HCT116 (cell line): Measurements from ENCODE around the gene CLSTN3. TPM values are rescaled to one million over a fixed set of nuclear protein-coding genes. Genes with fewer than 3 reads are reported as not detected.

ENCODE experiments used
- ATAC-seq: fragments of 200-7000 bp; cut with Tn5 transposase; 2 replicates; pipeline ENCODE4 v1.9.1; 2020; ENCODE audit warnings: mild to moderate bottlenecking, moderate library complexity
- BruUV-seq: library from RNA; stranded (reverse); fragments of 400-500 nt; replicated peaks from 2 replicates; lab custom pipeline; 2021; lab: Mats Ljungman, UMichigan
- CTCF ChIA-PET: fragments of 300-600 bp; sonication (Branson Sonifier 250); formaldehyde crosslinking; loops from one replicate; lab custom pipeline; 2021; ENCODE audit warnings: antibody characterized with exemption; lab: Charles Lee
- POLR2A ChIA-PET: fragments of 300-600, 350-600 bp; sonication (Branson Sonifier 250); formaldehyde crosslinking; loops from one replicate; lab custom pipeline; 2021; ENCODE audit warnings: antibody characterized with exemption; lab: Charles Lee
- RAD21 ChIA-PET, 2 experiments: fragments of 300-600 bp; sonication (Branson Sonifier 250); formaldehyde crosslinking; loops; one replicate each; lab custom pipeline; 2023; ENCODE audit warnings: low total read pairs in 2 of 2; ENCODE audit not compliant: uncharacterized antibody in 2 of 2, unreplicated experiment in 2 of 2, low non-redundant PET in 1 of 2; lab: Charles Lee
- DNase-seq: peaks from one replicate; pipeline ENCODE4 v3.0.0-alpha.2; 2010; ENCODE audit warnings: low read depth, low spot score
- H2AFZ ChIP-seq: fragments of 200-600 bp; shearing (Covaris generic), sonication (generic); 2 replicates; pipeline ENCODE4 v1.6.1; 2017; ENCODE audit warnings: low read depth, mixed run types, mixed read lengths, antibody characterized with exemption, low read length; ENCODE audit not compliant: poor library complexity, severe bottlenecking
- H3K27ac ChIP-seq: 2 replicates; pipeline ENCODE4 v1.5.1; 2012; ENCODE audit warnings: low read depth, low read length
- H3K27me3 ChIP-seq: fragments of 200-600 bp; sonication (generic); 2 replicates; pipeline ENCODE4 v1.6.1; 2016; ENCODE audit warnings: mixed run types, low read length, mixed read lengths; ENCODE audit not compliant: insufficient read depth
- H3K36me3 ChIP-seq, 2 experiments: fragments of 200-500 bp in 1 of 2; fragments of 200-600 bp in 1 of 2; sonication (Bioruptor generic) in 1 of 2; sonication (generic) in 1 of 2; 2 replicates each; pipeline versions ENCODE4 v1.5.1 to v1.6.1; 2014 to 2016; ENCODE audit warnings: low read length in 2 of 2, inconsistent platforms in 1 of 2, mixed read lengths in 1 of 2, mixed run types in 1 of 2; ENCODE audit not compliant: insufficient read depth in 2 of 2, control insufficient read depth in 1 of 2
- H3K4me1 ChIP-seq, 2 experiments: fragments of 200-600 bp in 1 of 2; sonication (generic) in 1 of 2; 2 replicates each; pipeline versions ENCODE4 v1.5.1 to v1.6.1; 2012 to 2017; ENCODE audit warnings: low read length in 2 of 2, inconsistent platforms in 1 of 2, mild to moderate bottlenecking in 1 of 2, mixed read lengths in 1 of 2, mixed run types in 1 of 2, moderate library complexity in 1 of 2; ENCODE audit not compliant: insufficient read depth in 2 of 2, control insufficient read depth in 1 of 2
- H3K4me2 ChIP-seq: fragments of 200-600 bp; sonication (generic); 2 replicates; pipeline ENCODE4 v1.6.1; 2017; ENCODE audit warnings: mixed run types, low read length, mixed read lengths
- H3K4me3 ChIP-seq, 2 experiments: fragments of 200-600 bp in 1 of 2; sonication (generic) in 1 of 2; replicated peaks in 1 of 2; 2 replicates each; pipeline ENCODE4 v1.5.1; 2011 to 2016; ENCODE audit warnings: low read length in 2 of 2, control low read depth in 1 of 2, low read depth in 1 of 2, mild to moderate bottlenecking in 1 of 2, mixed read lengths in 1 of 2, mixed run types in 1 of 2
- H3K79me2 ChIP-seq: fragments of 200-600 bp; sonication (generic); 2 replicates; pipeline ENCODE4 v1.6.1; 2017; ENCODE audit warnings: mild to moderate bottlenecking, mixed run types, low read length, moderate library complexity, mixed read lengths; ENCODE audit not compliant: insufficient read depth
- H3K9ac ChIP-seq: fragments of 200-600 bp; sonication (generic); 2 replicates; pipeline ENCODE4 v1.6.1; 2016; ENCODE audit warnings: low read length, mixed read lengths
- H3K9me2 ChIP-seq: fragments of 200-600 bp; sonication (generic), shearing (Covaris generic); 2 replicates; pipeline ENCODE4 v1.6.1; 2017; ENCODE audit warnings: mixed run types, mild to moderate bottlenecking, moderate library complexity; ENCODE audit not compliant: insufficient read depth
- H3K9me3 ChIP-seq, 2 experiments: fragments of 200-500 bp in 1 of 2; fragments of 200-600 bp in 1 of 2; sonication (Bioruptor generic) in 1 of 2; sonication (generic) in 1 of 2; 2 replicates each; pipeline ENCODE4 v1.6.1; 2014 to 2017; ENCODE audit warnings: low read length in 2 of 2, mixed read lengths in 2 of 2, inconsistent platforms in 1 of 2, low read depth in 1 of 2, mild to moderate bottlenecking in 1 of 2, mixed run types in 1 of 2, moderate library complexity in 1 of 2; ENCODE audit not compliant: control insufficient read depth in 1 of 2, insufficient read depth in 1 of 2
- H4K20me1 ChIP-seq: fragments of 200-600 bp; sonication (generic), shearing (Covaris generic); 2 replicates; pipeline ENCODE4 v1.6.1; 2017; ENCODE audit warnings: mixed run types, mild to moderate bottlenecking, moderate library complexity; ENCODE audit not compliant: insufficient read depth
- ATF3 ChIP-seq: IDR thresholded peaks from 2 replicates; pipeline ENCODE4 v1.6.1; 2012
- EGR1 ChIP-seq: IDR thresholded peaks from 2 replicates; pipeline ENCODE4 v1.6.1; 2012; ENCODE audit warnings: low read depth
- ELF1 ChIP-seq: IDR thresholded peaks from 2 replicates; pipeline ENCODE4 v1.6.1; 2012; ENCODE audit warnings: low read depth, borderline replicate concordance
- FOSL1 ChIP-seq: IDR thresholded peaks from 2 replicates; pipeline ENCODE4 v1.6.1; 2012; ENCODE audit warnings: low read depth
- POLR2AphosphoS5 ChIP-seq: IDR thresholded peaks from 2 replicates; pipeline ENCODE4 v1.6.1; 2011; ENCODE audit warnings: mild to moderate bottlenecking, low read depth, low read length, moderate library complexity
- REST ChIP-seq: IDR thresholded peaks from 2 replicates; pipeline ENCODE4 v1.6.1; 2012; ENCODE audit warnings: low read depth
- SIN3A ChIP-seq: IDR thresholded peaks from 2 replicates; pipeline ENCODE4 v1.6.1; 2012; ENCODE audit warnings: low read depth
- SRF ChIP-seq: IDR thresholded peaks from 2 replicates; pipeline ENCODE4 v1.6.1; 2012; ENCODE audit warnings: low read depth
- ZBTB33 ChIP-seq: IDR thresholded peaks from 2 replicates; pipeline ENCODE4 v1.6.1; 2011; ENCODE audit warnings: mild to moderate bottlenecking, low read length, moderate library complexity; ENCODE audit not compliant: insufficient replicate concordance; ENCODE audit errors: extremely low read depth
- ZNF274 ChIP-seq: fragments of 200-500 bp; sonication (Bioruptor generic); IDR thresholded peaks from 2 replicates; pipeline ENCODE4 v1.6.1; 2014; ENCODE audit warnings: mild to moderate bottlenecking, low read depth, low read length, inconsistent platforms
- intact Hi-C: fragments of 100-400 bp; cut with micrococcal nuclease; formaldehyde crosslinking; loops from 2 replicates; pipeline ENCODE4 v1.10.0; 2022
- total RNA-seq: library from RNA; stranded (reverse); gene quantifications from one replicate; pipeline ENCODE4 v1.2.1, GENCODE V29; 2021; ENCODE audit not compliant: unreplicated experiment

CLSTN3 gene
- total RNA-seq, 1 experiment from 2014 or later: 23.0 TPM

GRCh38 chr12:7178481-7178880 is 48.3 kb downstream of the CLSTN3 start:
- CTCF ChIA-PET: interaction anchor here (1.1 kb wide), 1 partner anchor 16 kb away, joined by 3 read pairs; no protein-coding TSS in a partner anchor
- Histone ChIP-seq H3K9me2 (no peaks in the 10 kb centered on the region), H3K27ac (no peak overlapping the region), H3K4me1 (no peaks in the 10 kb centered on the region), H3K4me2 (no peak overlapping the region), H3K9me3 (no peaks in the 10 kb centered on the region), H3K4me3 (no peak overlapping the region), H2AFZ (no peak overlapping the region), H4K20me1 (no peaks in the 10 kb centered on the region), H3K79me2 (no peaks in the 10 kb centered on the region), H3K27me3 (no peaks in the 10 kb centered on the region), H3K36me3 (no peaks in the 10 kb centered on the region), H3K9ac (no peak overlapping the region)
- intact Hi-C loops: no loop called here
- DNase-seq (no peak), ATAC-seq (no peak)
- POLR2A ChIA-PET: no interaction called here
- RAD21 ChIA-PET: no interaction called here
- TF ChIP-seq FOSL1: no peak
- TF ChIP-seq REST: no peak
- TF ChIP-seq ATF3: no peak
- TF ChIP-seq ZNF274: no peak
- no peak for TF ChIP-seq ZBTB33
- TF ChIP-seq EGR1: no peak
- no peak for TF ChIP-seq SIN3A
- no peak for TF ChIP-seq POLR2AphosphoS5
- TF ChIP-seq SRF: no peak
- no peak for TF ChIP-seq ELF1
- BruUV-seq: no TSS peak
